ENCODE results near the gene SDK1. TPM values are rescaled to one million over a fixed set of nuclear protein-coding genes. Genes with fewer than 3 reads are reported as not detected.
"Not testable (repeated sequence)": the region's sequence is repeated elsewhere in the genome, so short reads cannot be mapped to it uniquely, and the experiment has no call there.

SDK1 gene
- total RNA-seq, 2 donors from 2014 or later = 3.1 to 3.6 TPM

GRCh38 chr7:3927446-3928110, 626.5 kb downstream of the SDK1 start:
- no peak for TF ChIP-seq CTCF (IDR thresholded peaks at IDR 0.05)
- Histone ChIP-seq H3K36me3 (no peaks in the 10 kb centered on the region), H3K27me3 (no peaks in the 10 kb centered on the region), H3K9me3 (no peaks in the 10 kb centered on the region), H3K4me3 (no peak overlapping the region), H3K27ac (no peak overlapping the region), H3K4me1 (no peaks in the 10 kb centered on the region)
- no peak for DNase-seq (ENCODE audit: low spot score)

- no peak for DNase-seq (ENCODE audit: low spot score)
- Histone ChIP-seq H3K4me1 (no peaks in the 10 kb centered on the region), H3K27me3 (no peaks in the 10 kb centered on the region), H3K36me3 (no peaks in the 10 kb centered on the region), H3K4me3 (no peak overlapping the region), H3K27ac (no peak overlapping the region), H3K9me3 (no peaks in the 10 kb centered on the region)
- no peak for TF ChIP-seq CTCF (IDR thresholded peaks at IDR 0.05)
Observed at GRCh38 chr7:3928727-3929515, 627.9 kb downstream of the SDK1 start.

- Histone ChIP-seq H3K36me3 (no peaks in the 10 kb centered on the region), H3K27ac (no peak overlapping the region), H3K4me3 (no peak overlapping the region), H3K9me3 (no peaks in the 10 kb centered on the region), H3K27me3 (no peaks in the 10 kb centered on the region), H3K4me1 (no peaks in the 10 kb centered on the region)
- TF ChIP-seq CTCF (IDR thresholded peaks at IDR 0.05) = no peak
- no peak for DNase-seq (ENCODE audit: low spot score)
Observed at GRCh38 chr7:3931843-3932242, 630.8 kb downstream of the SDK1 start.

- no peaks in the 10 kb centered on the region for H3K36me3 ChIP-seq
- no peaks in the 10 kb centered on the region for H3K4me1 ChIP-seq
- no peak overlapping the region for H3K4me3 ChIP-seq
- no peak for TF ChIP-seq CTCF (IDR thresholded peaks at IDR 0.05)
- no peak overlapping the region for H3K27ac ChIP-seq
- no peaks in the 10 kb centered on the region for H3K9me3 ChIP-seq
- DNase-seq (ENCODE audit: low spot score) = no peak
- H3K27me3 ChIP-seq = no peaks in the 10 kb centered on the region
Observed at GRCh38 chr7:3937146-3937545, 636.1 kb downstream of the SDK1 start.

- no peak for DNase-seq (ENCODE audit: low spot score)
- Histone ChIP-seq H3K4me1 (no peaks in the 10 kb centered on the region), H3K36me3 (no peaks in the 10 kb centered on the region), H3K9me3 (no peaks in the 10 kb centered on the region), H3K27me3 (no peaks in the 10 kb centered on the region), H3K27ac (no peak overlapping the region), H3K4me3 (no peak overlapping the region)
- TF ChIP-seq CTCF (IDR thresholded peaks at IDR 0.05) = no peak
Observed at GRCh38 chr7:3937605-3938004, 636.6 kb downstream of the SDK1 start.

- H3K27ac ChIP-seq; DNase-seq (ENCODE audit: low spot score); H3K27me3 ChIP-seq; H3K4me3 ChIP-seq; H3K36me3 ChIP-seq; H3K4me1 ChIP-seq: not testable (repeated sequence)
- peaks cover 0 to 11% of the 10 kb centered on the region in 2 donors for H3K9me3 ChIP-seq
Observed at GRCh38 chr7:3941706-3942105, 640.7 kb downstream of the SDK1 start.

Data from right atrium auricular region (tissue), 2 donors.